T-helper 22 cell (primary cell): ENCODE measurements around the gene TRPV5.
"Not testable (repeated sequence)": the region's sequence is repeated elsewhere in the genome, so short reads cannot be mapped to it uniquely, and the experiment has no call there.

Source experiments
- DNase-seq: peaks from one replicate; pipeline ENCODE4 v3.0.0-alpha.2; 2020; ENCODE audit warnings: low read depth

TRPV5 gene

GRCh38 chr7:142933624-142934023 lies at the start of gene TRPV5:
Gene TRPV5 (minus strand): TSS chr7:142933746. CDS start chr7:142933459, 287 bp downstream.
- no peak for DNase-seq

GRCh38 chr7:142978402-142978801 lies 44.9 kb upstream of the TRPV5 start:
- DNase-seq: not testable (repeated sequence)

GRCh38 chr7:142974626-142975025 lies 41.1 kb upstream of the TRPV5 start:
- DNase-seq: no peak

GRCh38 chr7:142969183-142969582 lies 35.6 kb upstream of the TRPV5 start:
- DNase-seq: no peak

- no peak for DNase-seq
Observed at GRCh38 chr7:142968229-142968628, 34.7 kb upstream of the TRPV5 start.

GRCh38 chr7:142964502-142965246 lies 31.1 kb upstream of the TRPV5 start:
- no peak for DNase-seq

GRCh38 chr7:142963993-142964392 lies 30.4 kb upstream of the TRPV5 start:
- DNase-seq: no peak

GRCh38 chr7:142962991-142963390 lies 29.4 kb upstream of the TRPV5 start:
- DNase-seq: no peak

GRCh38 chr7:142961973-142962926 lies 28.7 kb upstream of the TRPV5 start, which contains the start of gene KEL:
Gene KEL (minus strand): TSS chr7:142962363. CDS start chr7:142962206, 157 bp downstream.
- DNase-seq: no peak

GRCh38 chr7:142961595-142961972 lies 28.0 kb upstream of the TRPV5 start:
- DNase-seq: no peak

- no peak for DNase-seq
Observed at GRCh38 chr7:142960955-142961512, 27.5 kb upstream of the TRPV5 start.

GRCh38 chr7:142959202-142959601 lies 25.7 kb upstream of the TRPV5 start:
- DNase-seq: no peak

GRCh38 chr7:142957723-142958122 lies 24.2 kb upstream of the TRPV5 start:
- no peak for DNase-seq

GRCh38 chr7:142956951-142957623 lies 23.5 kb upstream of the TRPV5 start:
- DNase-seq: no peak

GRCh38 chr7:142954680-142955268 lies 21.2 kb upstream of the TRPV5 start:
- no peak for DNase-seq

GRCh38 chr7:142950235-142950634 lies 16.7 kb upstream of the TRPV5 start:
- no peak for DNase-seq

- no peak for DNase-seq
Observed at GRCh38 chr7:142948603-142949002, 15.1 kb upstream of the TRPV5 start.

- DNase-seq: no peak
Observed at GRCh38 chr7:142945001-142945400, 11.5 kb upstream of the TRPV5 start.

- DNase-seq: no peak
Observed at GRCh38 chr7:142943706-142944268, 10.2 kb upstream of the TRPV5 start.

- no peak for DNase-seq
Observed at GRCh38 chr7:142942746-142943145, 9.2 kb upstream of the TRPV5 start.

GRCh38 chr7:142941541-142941940 lies 8.0 kb upstream of the TRPV5 start:
- DNase-seq: no peak
